ENCODE results near the gene S1PR2. TPM values are rescaled to one million over a fixed set of nuclear protein-coding genes. Genes with fewer than 3 reads are reported as not detected.
"Not testable (repeated sequence)": the region's sequence is repeated elsewhere in the genome, so short reads cannot be mapped to it uniquely, and the experiment has no call there.

The S1PR2 gene
- total RNA-seq, 4 donors from 2014 or later: 3.6 to 9.8 (median 5.3) TPM

DNA sequence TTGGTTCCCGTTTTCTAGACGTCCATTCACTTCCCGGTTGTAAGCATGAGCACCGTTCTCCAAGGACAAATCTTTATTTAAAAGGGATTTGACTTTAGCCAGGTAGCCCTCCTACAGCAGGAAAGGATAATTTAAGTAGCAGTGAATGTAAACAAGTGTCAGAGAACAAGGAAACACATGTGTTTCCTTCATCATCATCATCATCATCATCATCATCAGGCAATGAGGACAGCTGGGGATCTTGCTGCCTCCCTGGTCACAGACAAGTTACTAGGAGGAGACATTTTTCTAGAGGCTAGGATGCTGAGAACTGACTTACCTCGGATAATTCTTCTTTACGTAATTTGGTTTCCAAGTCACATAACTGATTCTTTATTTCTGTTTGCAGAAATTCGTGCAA lies 50.7 kb downstream of the S1PR2 start:
- WGBS, 2 donors: 88 to 94% methylated on average over 7 of the region's 7 CpGs
- Histone ChIP-seq H3K36me3 (peaks cover 0 to 9% of the 10 kb centered on the region in 2 donors), H3K27me3 (no peaks in the 10 kb centered on the region), H3K4me1 (no peaks in the 10 kb centered on the region), H3K4me3 (replicated peaks in 1 of 3) (no peak overlapping the region), H3K27ac (no peak overlapping the region), H3K9me3 (no peaks in the 10 kb centered on the region)
- TF ChIP-seq, protein P1, sequence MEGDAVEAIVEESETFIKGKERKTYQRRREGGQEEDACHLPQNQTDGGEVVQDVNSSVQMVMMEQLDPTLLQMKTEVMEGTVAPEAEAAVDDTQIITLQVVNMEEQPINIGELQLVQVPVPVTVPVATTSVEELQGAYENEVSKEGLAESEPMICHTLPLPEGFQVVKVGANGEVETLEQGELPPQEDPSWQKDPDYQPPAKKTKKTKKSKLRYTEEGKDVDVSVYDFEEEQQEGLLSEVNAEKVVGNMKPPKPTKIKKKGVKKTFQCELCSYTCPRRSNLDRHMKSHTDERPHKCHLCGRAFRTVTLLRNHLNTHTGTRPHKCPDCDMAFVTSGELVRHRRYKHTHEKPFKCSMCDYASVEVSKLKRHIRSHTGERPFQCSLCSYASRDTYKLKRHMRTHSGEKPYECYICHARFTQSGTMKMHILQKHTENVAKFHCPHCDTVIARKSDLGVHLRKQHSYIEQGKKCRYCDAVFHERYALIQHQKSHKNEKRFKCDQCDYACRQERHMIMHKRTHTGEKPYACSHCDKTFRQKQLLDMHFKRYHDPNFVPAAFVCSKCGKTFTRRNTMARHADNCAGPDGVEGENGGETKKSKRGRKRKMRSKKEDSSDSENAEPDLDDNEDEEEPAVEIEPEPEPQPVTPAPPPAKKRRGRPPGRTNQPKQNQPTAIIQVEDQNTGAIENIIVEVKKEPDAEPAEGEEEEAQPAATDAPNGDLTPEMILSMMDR (IDR thresholded peaks at IDR 0.05): no peak
- no peak for TF ChIP-seq POLR2A (IDR thresholded peaks at IDR 0.05)
- intact Hi-C loops (cut with DNase I): no loop called here
- DNase-seq: no peak

DNA sequence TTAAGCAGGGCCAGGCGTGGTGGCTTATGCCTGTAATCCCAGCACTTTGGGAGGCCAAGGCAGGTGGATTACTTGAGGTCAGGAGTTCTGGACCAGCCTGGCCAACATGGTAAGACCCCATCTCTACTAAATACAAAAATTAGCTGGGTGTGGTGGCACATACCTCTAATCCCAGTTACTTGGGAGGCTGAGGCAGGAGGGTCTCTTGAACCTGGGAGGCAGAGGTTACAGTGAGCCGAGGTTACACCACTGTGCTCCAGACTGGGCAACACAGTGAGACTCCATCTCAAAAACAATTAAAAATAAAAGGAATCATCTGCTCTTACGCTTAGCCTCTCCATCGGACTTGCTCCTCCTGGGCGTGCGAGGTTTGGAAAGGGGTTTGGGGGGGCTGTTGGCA lies 51.1 kb downstream of the S1PR2 start:
- H3K36me3 ChIP-seq: not testable (repeated sequence)

DNA sequence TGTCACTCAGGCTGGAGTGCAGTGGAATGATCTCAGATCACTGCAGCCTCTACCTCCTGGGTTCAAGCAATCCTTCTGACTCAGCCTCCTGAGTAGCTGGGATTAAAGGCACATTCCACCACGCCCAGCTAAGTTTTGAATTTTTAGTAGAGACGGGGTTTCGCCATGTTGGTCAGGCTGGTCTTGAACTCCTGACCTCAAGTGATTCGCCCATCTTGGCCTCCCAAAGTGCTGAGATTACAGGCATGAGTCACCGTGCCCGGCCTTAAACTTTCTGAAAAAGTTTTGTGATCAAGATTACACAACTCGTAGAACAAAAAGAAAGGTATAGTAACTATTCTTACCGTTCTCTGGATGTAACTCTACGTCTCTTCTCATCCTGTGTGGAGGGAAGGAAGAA lies 57.6 kb downstream of the S1PR2 start:
- H3K9me3 ChIP-seq: no peaks in the 10 kb centered on the region
- 94 to 96% methylated on average over 9 of the region's 9 CpGs for WGBS, 2 donors
- H3K27me3 ChIP-seq: no peaks in the 10 kb centered on the region
- intact Hi-C loops (cut with DNase I): no loop called here
- TF ChIP-seq POLR2A (IDR thresholded peaks at IDR 0.05): no peak
- TF ChIP-seq, protein P1 (IDR thresholded peaks at IDR 0.05): no peak
- no peak overlapping the region for H3K4me3 ChIP-seq (replicated peaks in 1 of 3)
- DNase-seq: no peak
- H3K27ac ChIP-seq: no peak overlapping the region
- no peaks in the 10 kb centered on the region for H3K4me1 ChIP-seq
- H3K36me3 ChIP-seq: peaks cover 8 to 27% of the 10 kb centered on the region in 2 donors

More for the DNA sequence above, 51.1 kb downstream of the S1PR2 start:
- DNase-seq; intact Hi-C loops (cut with DNase I); H3K9me3 ChIP-seq; H3K4me3 ChIP-seq (replicated peaks in 1 of 3); H3K27me3 ChIP-seq; H3K4me1 ChIP-seq; H3K27ac ChIP-seq: not testable (repeated sequence)
- WGBS, 2 donors: 92 to 96% methylated on average over 6 of the region's 6 CpGs

Small RNA genes lying within 50 kb of the gene (microRNA-seq; reads per million reads assigned to microRNA genes)
- gene MIR4322: not detected

Small RNA genes lying within 50 kb of the gene (small RNA-seq; reads per million reads assigned to genes)
- not detected for gene MIR4322

Other genes starting within 250 kb of the S1PR2 start
- 10 to 100 TPM in 1 of 4 donors, 1 to 10 TPM in 3; 2.0 to 10.1 (median 5.3) TPM for gene COL5A3, start 220.8 kb downstream of the S1PR2 start, total RNA-seq
- not detected for gene RDH8, start 217.8 kb downstream of the S1PR2 start, total RNA-seq
- 10 to 100 TPM; 18.5 to 46.1 (median 32.6) TPM for gene SHFL, start 145.0 kb downstream of the S1PR2 start, total RNA-seq
- gene ANGPTL6, start 128.7 kb downstream of the S1PR2 start, total RNA-seq: under 1 TPM in 2 of 4 donors, not detected in 2; 0.33 to 0.54 TPM
- 10 to 100 TPM; 26.2 to 33.0 (median 29.7) TPM for gene PPAN, start 125.0 kb downstream of the S1PR2 start, total RNA-seq
- 1 to 10 TPM; 6.1 to 9.3 (median 6.3) TPM for gene P2RY11, start 119.6 kb downstream of the S1PR2 start, total RNA-seq
- 100 to 1,000 TPM; 219 to 342 (median 250) TPM for gene EIF3G, start 111.4 kb downstream of the S1PR2 start, total RNA-seq
- 10 to 100 TPM; 31.2 to 49.5 (median 36.0) TPM for gene DNMT1, start 36.4 kb downstream of the S1PR2 start, total RNA-seq
- gene MRPL4, start 20.9 kb upstream of the S1PR2 start, total RNA-seq: 10 to 100 TPM; 36.1 to 81.7 (median 54.9) TPM
- 10 to 100 TPM in 3 of 4 donors, 1 to 10 TPM in 1; 8.1 to 37.6 (median 19.7) TPM for gene ICAM1, start 39.8 kb upstream of the S1PR2 start, total RNA-seq
- gene ICAM4, start 55.6 kb upstream of the S1PR2 start, total RNA-seq: under 1 TPM in 1 of 4 donors, not detected in 3; 0.44 TPM
- gene ICAM5, start 58.6 kb upstream of the S1PR2 start, total RNA-seq: 1 to 10 TPM in 2 of 4 donors, not detected in 2; 1.0 to 1.6 TPM
- 1 to 10 TPM in 3 of 4 donors, under 1 TPM in 1; 0.75 to 8.8 (median 2.2) TPM for gene ZGLP1, start 78.5 kb upstream of the S1PR2 start, total RNA-seq
- 10 to 100 TPM; 22.8 to 44.8 (median 33.3) TPM for gene FDX2, start 84.7 kb upstream of the S1PR2 start, total RNA-seq
- 10 to 100 TPM; 18.3 to 52.0 (median 39.1) TPM for gene RAVER1, start 102.2 kb upstream of the S1PR2 start, total RNA-seq
- gene ICAM3, start 108.3 kb upstream of the S1PR2 start, total RNA-seq: 1 to 10 TPM; 5.5 to 8.5 (median 5.8) TPM
- 100 to 1,000 TPM in 1 of 4 donors, 10 to 100 TPM in 3; 59.1 to 127 (median 70.3) TPM for gene TYK2, start 149.2 kb upstream of the S1PR2 start, total RNA-seq
- gene CDC37, start 172.2 kb upstream of the S1PR2 start, total RNA-seq: 100 to 1,000 TPM in 3 of 4 donors, 10 to 100 TPM in 1; 99.7 to 154 (median 125) TPM
- gene PDE4A, start 189.2 kb upstream of the S1PR2 start, total RNA-seq: 10 to 100 TPM; 16.1 to 21.0 (median 18.4) TPM